ENCODE data around the gene PTPRO.
A peak's percentile ranks its signal among the peaks of the same experiment; 100 is the strongest.

Gene PTPRO

GRCh38 chr12:15547063-15547462 lies 224.8 kb downstream of the PTPRO start:
- TF ChIP-seq, protein P1, sequence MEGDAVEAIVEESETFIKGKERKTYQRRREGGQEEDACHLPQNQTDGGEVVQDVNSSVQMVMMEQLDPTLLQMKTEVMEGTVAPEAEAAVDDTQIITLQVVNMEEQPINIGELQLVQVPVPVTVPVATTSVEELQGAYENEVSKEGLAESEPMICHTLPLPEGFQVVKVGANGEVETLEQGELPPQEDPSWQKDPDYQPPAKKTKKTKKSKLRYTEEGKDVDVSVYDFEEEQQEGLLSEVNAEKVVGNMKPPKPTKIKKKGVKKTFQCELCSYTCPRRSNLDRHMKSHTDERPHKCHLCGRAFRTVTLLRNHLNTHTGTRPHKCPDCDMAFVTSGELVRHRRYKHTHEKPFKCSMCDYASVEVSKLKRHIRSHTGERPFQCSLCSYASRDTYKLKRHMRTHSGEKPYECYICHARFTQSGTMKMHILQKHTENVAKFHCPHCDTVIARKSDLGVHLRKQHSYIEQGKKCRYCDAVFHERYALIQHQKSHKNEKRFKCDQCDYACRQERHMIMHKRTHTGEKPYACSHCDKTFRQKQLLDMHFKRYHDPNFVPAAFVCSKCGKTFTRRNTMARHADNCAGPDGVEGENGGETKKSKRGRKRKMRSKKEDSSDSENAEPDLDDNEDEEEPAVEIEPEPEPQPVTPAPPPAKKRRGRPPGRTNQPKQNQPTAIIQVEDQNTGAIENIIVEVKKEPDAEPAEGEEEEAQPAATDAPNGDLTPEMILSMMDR (IDR thresholded peaks at IDR 0.05; ENCODE audit: low read depth, low read length): no peak
- DNase-seq (ENCODE audit: low read depth in 2 of 2): no peak
- H3K4me3 ChIP-seq (replicated peaks in 1 of 2; ENCODE audit: low read depth in 2 of 2, low read length in 2 of 2): no peak overlapping the region

- TF ChIP-seq, protein P1 (IDR thresholded peaks at IDR 0.05; ENCODE audit: low read depth, low read length): no peak
These were observed 225.4 kb downstream of the PTPRO start for GRCh38 chr12:15547691-15548090.

GRCh38 chr12:15550793-15551192 lies 228.5 kb downstream of the PTPRO start:
- DNase-seq (ENCODE audit: low read depth in 2 of 2): no peak
- TF ChIP-seq, protein P1 (IDR thresholded peaks at IDR 0.05; ENCODE audit: low read depth, low read length): no peak
- H3K4me3 ChIP-seq (replicated peaks in 1 of 2; ENCODE audit: low read depth in 2 of 2, low read length in 2 of 2): no peak overlapping the region

More at GRCh38 chr12:15547691-15548090, 225.4 kb downstream of the PTPRO start:
- DNase-seq (ENCODE audit: low read depth in 2 of 2): no peak
- no peak overlapping the region for H3K4me3 ChIP-seq (replicated peaks in 1 of 2; ENCODE audit: low read depth in 2 of 2, low read length in 2 of 2)

DNA sequence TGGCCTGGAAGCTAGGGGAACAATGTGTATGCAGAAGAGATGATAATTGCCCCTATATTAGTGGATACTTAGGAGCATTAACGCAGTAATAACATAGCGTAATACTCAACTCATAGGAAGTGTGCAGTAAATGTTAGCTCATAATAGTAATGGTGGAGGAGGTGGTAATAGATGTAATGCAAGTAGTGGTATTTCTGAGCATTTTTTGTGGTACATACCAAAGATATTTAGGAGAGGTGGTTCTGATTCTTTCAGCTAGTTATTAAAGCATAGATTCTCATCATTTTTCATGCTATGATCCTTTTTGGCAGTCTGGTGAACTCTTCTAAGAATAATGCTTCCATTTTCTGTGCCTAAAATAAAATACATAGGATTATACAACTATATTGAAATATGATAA lies 233.1 kb downstream of the PTPRO start:
- DNase-seq (ENCODE audit: low read depth in 2 of 2): no peak
- H3K4me3 ChIP-seq (replicated peaks in 1 of 2; ENCODE audit: low read depth in 2 of 2, low read length in 2 of 2): no peak overlapping the region
- TF ChIP-seq, protein P1 (IDR thresholded peaks at IDR 0.05; ENCODE audit: low read depth, low read length): no peak

DNA sequence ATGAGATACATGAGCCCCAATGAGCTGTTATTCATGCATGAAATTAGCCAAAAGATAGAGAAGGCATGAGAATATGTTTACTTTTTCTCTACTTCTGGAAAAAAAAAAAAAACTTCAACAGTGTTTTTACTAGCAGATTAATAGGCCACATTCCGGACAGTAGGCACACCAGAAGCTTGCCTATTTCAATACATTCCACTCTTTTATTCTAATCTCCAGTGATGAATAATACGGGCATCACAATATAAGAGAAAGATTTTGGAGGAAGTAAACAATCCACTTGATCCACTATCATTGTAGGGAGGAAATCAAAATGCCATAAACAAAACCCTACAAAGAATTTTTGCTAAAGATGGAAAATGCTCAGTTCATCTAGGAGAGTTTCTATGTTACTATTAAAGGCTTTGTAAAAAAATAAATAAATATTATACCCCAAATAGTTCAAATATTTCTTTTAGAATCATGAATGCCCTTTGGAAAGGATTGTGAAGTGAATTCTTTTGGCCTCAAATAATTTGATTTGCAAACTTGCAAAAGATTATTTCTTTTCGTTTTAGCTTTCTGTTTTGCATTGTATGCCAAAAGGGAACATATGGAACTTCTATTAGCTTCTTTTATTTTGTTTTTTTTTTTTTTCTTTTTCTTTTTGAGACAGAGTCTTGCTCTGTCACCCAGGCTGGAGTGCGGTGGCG lies 234.2 kb downstream of the PTPRO start:
- TF ChIP-seq, protein P1 (IDR thresholded peaks at IDR 0.05; ENCODE audit: low read depth, low read length): no peak

GRCh38 chr12:15558915-15559528 lies 236.7 kb downstream of the PTPRO start:
- DNase-seq (ENCODE audit: low read depth in 2 of 2): peak; percentile 74 to 90
- TF ChIP-seq, protein P1 (IDR thresholded peaks at IDR 0.05; ENCODE audit: low read depth, low read length): no peak
- H3K4me3 ChIP-seq (replicated peaks in 1 of 2; ENCODE audit: low read depth in 2 of 2, low read length in 2 of 2): no peak overlapping the region

More for the DNA sequence above, 234.2 kb downstream of the PTPRO start:
- DNase-seq (ENCODE audit: low read depth in 2 of 2): peak in 1 of 2 donors; percentile 24
- H3K4me3 ChIP-seq (replicated peaks in 1 of 2; ENCODE audit: low read depth in 2 of 2, low read length in 2 of 2): no peak overlapping the region
